HepG2 (cell line): Measurements from ENCODE around the gene ERF. TPM values are rescaled to one million over a fixed set of nuclear protein-coding genes. Genes with fewer than 3 reads are reported as not detected.

Experiments used
- BRD4 ChIP-seq: sonication (generic); formaldehyde crosslinking; IDR thresholded peaks from 2 replicates; pipeline ENCODE4 v1.4.0; 2020; ENCODE audit warnings: missing genetic modification reagents
- ESRRA ChIP-seq: sonication (generic); formaldehyde crosslinking; IDR thresholded peaks from 2 replicates; pipeline ENCODE4 v1.5.1; 2020; ENCODE audit warnings: mild to moderate bottlenecking, low read depth, missing genetic modification reagents
- HNF4G ChIP-seq, 2 experiments: sonication (generic) in 1 of 2; formaldehyde crosslinking in 1 of 2; IDR thresholded peaks; 2 replicates each; pipeline versions ENCODE4 v1.4.0 to v1.6.1; 2011 to 2020; ENCODE audit warnings: borderline replicate concordance in 2 of 2, low read depth in 2 of 2, mild to moderate bottlenecking in 2 of 2, low read length in 1 of 2, missing genetic modification reagents in 1 of 2, moderate library complexity in 1 of 2
- KDM1A ChIP-seq: IDR thresholded peaks from 2 replicates; pipeline ENCODE4 v1.6.1; 2016; ENCODE audit warnings: missing compliant biosample characterization
- KDM3A ChIP-seq: IDR thresholded peaks from 2 replicates; pipeline ENCODE4 v1.6.1; 2018; ENCODE audit warnings: low read depth, missing compliant biosample characterization
- LCORL ChIP-seq, 2 experiments: fragments of 450-650 bp in 1 of 2; sonication (generic) in 1 of 2; formaldehyde crosslinking in 1 of 2; IDR thresholded peaks; 2 replicates each; pipeline versions ENCODE4 v1.5.0 to v1.6.1; 2017 to 2020; ENCODE audit warnings: antibody characterized with exemption in 1 of 2, missing genetic modification reagents in 1 of 2
- LRRFIP1 ChIP-seq: sonication (generic); formaldehyde crosslinking; conservative IDR thresholded peaks from 2 replicates; pipeline ENCODE4 v1.4.0; 2020; ENCODE audit warnings: missing genetic modification reagents
- NCOR1 ChIP-seq: fragments of 200-600 bp; sonication (generic); IDR thresholded peaks from 2 replicates; pipeline ENCODE4 v1.7.0; 2017; ENCODE audit warnings: antibody characterized with exemption, low read length, borderline replicate concordance
- NR2F2 ChIP-seq: IDR thresholded peaks from 2 replicates; pipeline ENCODE4 v1.6.1; 2012; ENCODE audit warnings: low read depth, inconsistent platforms, borderline replicate concordance
- NRL ChIP-seq: sonication (generic); formaldehyde crosslinking; IDR thresholded peaks from 2 replicates; pipeline ENCODE4 v1.5.0; 2020; ENCODE audit warnings: missing genetic modification reagents, mild to moderate bottlenecking, moderate library complexity, borderline replicate concordance
- PITX1 ChIP-seq: sonication (generic); formaldehyde crosslinking; IDR thresholded peaks from 2 replicates; pipeline ENCODE4 v1.5.1; 2020; ENCODE audit warnings: mild to moderate bottlenecking, missing genetic modification reagents
- TOE1 ChIP-seq: sonication (generic); formaldehyde crosslinking; IDR thresholded peaks from 2 replicates; pipeline ENCODE4 v1.4.0; 2020; ENCODE audit warnings: mild to moderate bottlenecking, missing genetic modification reagents
- ZBTB25 ChIP-seq: IDR thresholded peaks from 2 replicates; pipeline ENCODE4 v1.6.1; 2018; ENCODE audit warnings: missing genetic modification reagents
- ZBTB39 ChIP-seq: sonication (generic); formaldehyde crosslinking; IDR thresholded peaks from 2 replicates; pipeline ENCODE4 v1.5.0; 2020; ENCODE audit warnings: missing genetic modification reagents
- ZMYM2 ChIP-seq: sonication (generic); formaldehyde crosslinking; IDR thresholded peaks from 2 replicates; pipeline ENCODE4 v1.8.0; 2022; ENCODE audit warnings: mild to moderate bottlenecking, missing genetic modification reagents
- ZNF143 ChIP-seq: sonication (generic); formaldehyde crosslinking; IDR thresholded peaks from 2 replicates; pipeline ENCODE4 v1.4.0; 2020; ENCODE audit warnings: missing genetic modification reagents
- ZNF17 ChIP-seq: sonication (generic); formaldehyde crosslinking; IDR thresholded peaks from 2 replicates; pipeline ENCODE4 v1.5.0; 2020; ENCODE audit warnings: mild to moderate bottlenecking, missing genetic modification reagents
- ZNF281 ChIP-seq: sonication (generic); formaldehyde crosslinking; IDR thresholded peaks from 2 replicates; pipeline ENCODE4 v1.4.0; 2020; ENCODE audit warnings: missing genetic modification reagents, borderline replicate concordance
- ZNF432 ChIP-seq: sonication (generic); formaldehyde crosslinking; IDR thresholded peaks from 2 replicates; pipeline ENCODE4 v1.5.0; 2020; ENCODE audit warnings: missing genetic modification reagents, mild to moderate bottlenecking, borderline replicate concordance
- ZNF563 ChIP-seq: sonication (generic); formaldehyde crosslinking; IDR thresholded peaks from 2 replicates; pipeline ENCODE4 v1.8.0; 2022; ENCODE audit warnings: mild to moderate bottlenecking, moderate library complexity, missing genetic modification reagents
- ZNF589 ChIP-seq: sonication (generic); formaldehyde crosslinking; conservative IDR thresholded peaks from 2 replicates; pipeline ENCODE4 v1.8.0; 2022; ENCODE audit warnings: mild to moderate bottlenecking, moderate library complexity, missing genetic modification reagents
- polyA plus RNA-seq, 8 experiments: library from polyadenylated mRNA; depleted of rRNA in 3 of 8; stranded (reverse) in 7 of 8; unstranded in 1 of 8; fragments of >200 nt; fragmentation: Illumina TruSeq in 4 of 8; extraction: Trizol in 4 of 8; gene quantifications; 2 replicates each; pipeline versions ENCODE4 v1.2.1 to v1.2.3, GENCODE V29; 2011 to 2016; ENCODE audit warnings: low read depth in 4 of 8, missing spikeins in 1 of 8, mixed read lengths in 1 of 8; ENCODE audit not compliant: insufficient read depth in 1 of 8
- total RNA-seq, 5 experiments: library from RNA; depleted of rRNA; stranded (reverse); fragments of >200 nt; fragmentation: Illumina TruSeq; extraction: Trizol; gene quantifications; 2 replicates each; pipeline ENCODE4 v1.2.3, GENCODE V29; 2016; ENCODE audit warnings: low read depth in 1 of 5

The ERF gene
- total and polyA plus RNA-seq, 2 of the 13 experiments (the other 11 are each of a cell fraction or from before 2014, with no cell fraction given) = 67.1 to 69.9 TPM

GRCh38 chr19:42270346-42271044 lies 15.6 kb upstream of the ERF start (continued):
- TF ChIP-seq ZBTB39 (CRISPR knock-in tag) = no peak
- TF ChIP-seq KDM3A (CRISPR knock-in tag) = no peak
- TF ChIP-seq ZNF589 (CRISPR knock-in tag) = no peak
- TF ChIP-seq ZNF17 (CRISPR knock-in tag) = no peak
- TF ChIP-seq HNF4G (IDR thresholded peaks at IDR 0.05; ENCODE audit: borderline replicate concordance, low read depth, low read length) = no peak
- TF ChIP-seq HNF4G (CRISPR knock-in tag; IDR thresholded peaks at IDR 0.05; ENCODE audit: borderline replicate concordance, low read depth) = no peak
- TF ChIP-seq NR2F2 = no peak
- TF ChIP-seq ZNF432 = no peak
- TF ChIP-seq ZMYM2 = no peak
- no peak for TF ChIP-seq PITX1 (CRISPR knock-in tag)
- no peak for TF ChIP-seq ZNF143 (CRISPR knock-in tag)
- TF ChIP-seq ESRRA = no peak
- TF ChIP-seq NRL (CRISPR knock-in tag) = 0 out of 2 replicates have a peak, but pooled peaks have one; percentile 34
- no peak for TF ChIP-seq ZBTB25 (CRISPR knock-in tag)
- no peak for TF ChIP-seq NCOR1
- no peak for TF ChIP-seq KDM1A (CRISPR knock-in tag)
- peak; percentile 60; the same call in 1 of the 2 replicates for TF ChIP-seq ZNF281 (CRISPR knock-in tag)
- TF ChIP-seq BRD4 (CRISPR knock-in tag) = no peak
- no peak for TF ChIP-seq LCORL (IDR thresholded peaks at IDR 0.05)
- 0 out of 2 replicates have a peak, but pooled peaks have one; percentile 29 for TF ChIP-seq LCORL (CRISPR knock-in tag; IDR thresholded peaks at IDR 0.05)
- no peak for TF ChIP-seq TOE1 (CRISPR knock-in tag)
- TF ChIP-seq ZNF563 (CRISPR knock-in tag) = no peak
- no peak for TF ChIP-seq LRRFIP1 (CRISPR knock-in tag)
